Vagina (tissue), 2 donors: ENCODE results near the gene PRPF6. TPM values are rescaled to one million over a fixed set of nuclear protein-coding genes. Genes with fewer than 3 reads are reported as not detected.

Experiments used
- DNase-seq, 2 donors: peaks; one replicate each; pipeline ENCODE4 v3.0.0-alpha.2; 2017; ENCODE audit errors: extremely low spot score in 2 of 2
- H3K27ac ChIP-seq: fragments of 200-600 bp; sonication (generic); one replicate; pipeline ENCODE4 v1.5.1; 2019
- H3K27me3 ChIP-seq: fragments of 200-600 bp; sonication (generic); one replicate; pipeline ENCODE4 v1.5.1; 2019
- H3K36me3 ChIP-seq, 2 donors: fragments of 200-600 bp; sonication (generic); one replicate each; pipeline ENCODE4 v1.5.1; 2017 to 2019
- H3K4me1 ChIP-seq: fragments of 200-600 bp; sonication (generic); one replicate; pipeline ENCODE4 v1.5.1; 2019
- H3K4me3 ChIP-seq, 2 donors: fragments of 200-600 bp; sonication (generic); 1 replicate in 1 of 2; 2 replicates in 1 of 2; pipeline ENCODE4 v1.5.1; 2016 to 2019
- H3K9me3 ChIP-seq: fragments of 200-600 bp; sonication (generic); one replicate; pipeline ENCODE4 v1.5.1; 2019
- CTCF ChIP-seq, 3 experiments: fragments of 450-650 bp in 2 of 3; fragments of 200-600 bp in 1 of 3; sonication (generic) in 1 of 3; IDR thresholded peaks; one replicate each; pipeline ENCODE4 v1.5.1; 2017 to 2019; ENCODE audit warnings: antibody characterized with exemption in 3 of 3, mild to moderate bottlenecking in 2 of 3, moderate library complexity in 2 of 3
- POLR2A ChIP-seq, 2 donors: fragments of 450-650 bp; IDR thresholded peaks; one replicate each; pipeline ENCODE4 v1.6.1; 2017; ENCODE audit warnings: antibody characterized with exemption in 2 of 2, mild to moderate bottlenecking in 2 of 2, moderate library complexity in 2 of 2
- POLR2AphosphoS5 ChIP-seq, 2 donors: sonication (generic); formaldehyde crosslinking; IDR thresholded peaks; one replicate each; pipeline ENCODE4 v1.9.0; 2017; ENCODE audit warnings: antibody characterized with exemption in 2 of 2, mild to moderate bottlenecking in 2 of 2, low read depth in 1 of 2; ENCODE audit not compliant: insufficient read depth in 1 of 2
- intact Hi-C: fragments of 100-400 bp; cut with DNase I; formaldehyde crosslinking; loops from one replicate; pipeline ENCODE4 v1.15.1; 2023
- total RNA-seq: library from RNA; depleted of rRNA; stranded (reverse); fragments of >200 nt; gene quantifications from one replicate; pipeline ENCODE4 v1.2.3, GENCODE V29; 2016

PRPF6 gene
- total RNA-seq, 1 donor from 2014 or later = 50.6 TPM

- Histone ChIP-seq H3K27ac (no peak overlapping the region), H3K9me3 (no peaks in the 10 kb centered on the region), H3K4me1 (peaks cover 20% of the 10 kb centered on the region), H3K27me3 (no peaks in the 10 kb centered on the region), H3K4me3 (no peak overlapping the region), H3K36me3 (peaks cover 0 to 46% of the 10 kb centered on the region in 2 donors)
- DNase-seq = no peak
- intact Hi-C loops = no loop called here
- no peak for TF ChIP-seq POLR2A (IDR thresholded peaks at IDR 0.05)
- no peak for TF ChIP-seq CTCF (IDR thresholded peaks at IDR 0.05)
- no peak for TF ChIP-seq POLR2AphosphoS5 (IDR thresholded peaks at IDR 0.05; ENCODE audit: insufficient read depth in 1 of 2, low read depth in 1 of 2)
These were observed 14.6 kb upstream of the PRPF6 start for GRCh38 chr20:63966172-63966943.

GRCh38 chr20:63966944-63967322 lies 14.0 kb upstream of the PRPF6 start:
- Histone ChIP-seq H3K27me3 (no peaks in the 10 kb centered on the region), H3K4me1 (peaks cover 20% of the 10 kb centered on the region), H3K4me3 (no peak overlapping the region), H3K27ac (no peak overlapping the region), H3K36me3 (peaks cover 0 to 40% of the 10 kb centered on the region in 2 donors), H3K9me3 (no peaks in the 10 kb centered on the region)
- TF ChIP-seq POLR2AphosphoS5 (IDR thresholded peaks at IDR 0.05; ENCODE audit: insufficient read depth in 1 of 2, low read depth in 1 of 2) (no peak), CTCF (IDR thresholded peaks at IDR 0.05) (no peak), POLR2A (IDR thresholded peaks at IDR 0.05) (no peak)
- intact Hi-C loops = no loop called here
- DNase-seq = no peak

GRCh38 chr20:63967330-63968135 lies 13.4 kb upstream of the PRPF6 start:
- peaks cover 0 to 34% of the 10 kb centered on the region in 2 donors for H3K36me3 ChIP-seq
- H3K4me1 ChIP-seq = peaks cover 24% of the 10 kb centered on the region
- no peak overlapping the region for H3K27ac ChIP-seq
- intact Hi-C loops = no loop called here
- H3K9me3 ChIP-seq = no peaks in the 10 kb centered on the region
- no peaks in the 10 kb centered on the region for H3K27me3 ChIP-seq
- no peak for DNase-seq
- no peak overlapping the region for H3K4me3 ChIP-seq
- no peak for TF ChIP-seq CTCF (IDR thresholded peaks at IDR 0.05)
- no peak for TF ChIP-seq POLR2A (IDR thresholded peaks at IDR 0.05)
- no peak for TF ChIP-seq POLR2AphosphoS5 (IDR thresholded peaks at IDR 0.05; ENCODE audit: insufficient read depth in 1 of 2, low read depth in 1 of 2)

GRCh38 chr20:63968136-63968927 lies 12.6 kb upstream of the PRPF6 start:
- no peak for DNase-seq
- TF ChIP-seq POLR2AphosphoS5 (IDR thresholded peaks at IDR 0.05; ENCODE audit: insufficient read depth in 1 of 2, low read depth in 1 of 2) (no peak), CTCF (IDR thresholded peaks at IDR 0.05) (no peak), POLR2A (IDR thresholded peaks at IDR 0.05) (no peak)
- H3K4me3 ChIP-seq = peak overlapping the region; percentile 59 to 90

More at GRCh38 chr20:63968136-63968927, 12.6 kb upstream of the PRPF6 start:
- Histone ChIP-seq H3K36me3 (peaks cover 0 to 32% of the 10 kb centered on the region in 2 donors), H3K9me3 (no peaks in the 10 kb centered on the region), H3K27ac (peak overlapping the region; percentile 72), H3K4me1 (peaks cover 24% of the 10 kb centered on the region), H3K27me3 (no peaks in the 10 kb centered on the region)
- intact Hi-C loops = no loop called here
